Measurements from ENCODE around the gene CARS2. TPM values are rescaled to one million over a fixed set of nuclear protein-coding genes. Genes with fewer than 3 reads are reported as not detected.
"Not testable (repeated sequence)": the region's sequence is repeated elsewhere in the genome, so short reads cannot be mapped to it uniquely, and the experiment has no call there.

The CARS2 gene
- total RNA-seq, 1 experiment from 2014 or later: 70.9 TPM

DNA sequence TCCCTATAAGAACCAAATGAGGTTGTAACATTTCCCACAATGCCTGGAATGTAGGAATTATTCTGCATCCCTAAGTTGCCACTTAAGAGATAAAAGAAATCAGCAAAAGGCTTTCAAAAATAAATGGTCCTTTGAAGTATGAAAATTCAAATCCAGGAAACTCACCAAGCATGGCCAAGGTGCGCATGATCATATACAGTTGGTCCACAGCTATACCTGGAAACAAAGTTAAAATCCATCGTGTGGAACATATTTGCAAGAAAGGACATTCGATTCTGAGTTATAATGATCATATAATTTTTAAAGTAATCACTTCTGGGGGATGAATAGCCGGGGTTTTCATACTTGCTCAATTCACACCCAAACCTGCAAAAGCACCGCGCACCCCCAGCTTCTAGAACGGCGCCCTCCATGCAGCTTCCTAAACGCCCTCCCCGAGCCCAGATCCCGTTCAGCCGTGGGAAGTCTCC, 525 bp downstream of the CARS2 start:
- peak overlapping the region; percentile 80 for H3K4me3 ChIP-seq (ENCODE audit: low read length)
- CTCF ChIA-PET: no interaction called here
- no peaks in the 10 kb centered on the region for H3K9me3 ChIP-seq (ENCODE audit: low read length)
- intact Hi-C loops (cut with micrococcal nuclease): no loop called here
- no peaks in the 10 kb centered on the region for H3F3A ChIP-seq (ENCODE audit: low read length, unreplicated experiment)
- peak overlapping the region; percentile 58 for H3K27ac ChIP-seq (ENCODE audit: low read length)
- peak overlapping the region; percentile 80 for H3K4me2 ChIP-seq (ENCODE audit: low read length)
- H3K36me3 ChIP-seq (ENCODE audit: low read depth, low read length): peaks cover 13% of the 10 kb centered on the region
- TSS peak; percentile 65 for BruUV-seq (replicated peaks)
- peaks cover 22% of the 10 kb centered on the region for H3K4me1 ChIP-seq (ENCODE audit: insufficient read depth, low read length)
- no peaks in the 10 kb centered on the region for H4K20me1 ChIP-seq (ENCODE audit: low read length)
- ATAC-seq: no peak
- peak overlapping the region; percentile 94 for H3K9ac ChIP-seq (ENCODE audit: low read length)
- DNase-seq: no peak
- peak overlapping the region; percentile 62; the same call in 1 of the 2 replicates for H2AFZ ChIP-seq (ENCODE audit: low read length)
- H3K9me2 ChIP-seq (replicated peaks; ENCODE audit: low read length): no peaks in the 10 kb centered on the region
- POLR2A ChIA-PET (ENCODE audit: unreplicated experiment): no interaction called here
- H3K79me2 ChIP-seq (ENCODE audit: low read length): peaks cover 47% of the 10 kb centered on the region
- no peaks in the 10 kb centered on the region for H3K27me3 ChIP-seq (ENCODE audit: low read length)
- TF ChIP-seq, protein P1, sequence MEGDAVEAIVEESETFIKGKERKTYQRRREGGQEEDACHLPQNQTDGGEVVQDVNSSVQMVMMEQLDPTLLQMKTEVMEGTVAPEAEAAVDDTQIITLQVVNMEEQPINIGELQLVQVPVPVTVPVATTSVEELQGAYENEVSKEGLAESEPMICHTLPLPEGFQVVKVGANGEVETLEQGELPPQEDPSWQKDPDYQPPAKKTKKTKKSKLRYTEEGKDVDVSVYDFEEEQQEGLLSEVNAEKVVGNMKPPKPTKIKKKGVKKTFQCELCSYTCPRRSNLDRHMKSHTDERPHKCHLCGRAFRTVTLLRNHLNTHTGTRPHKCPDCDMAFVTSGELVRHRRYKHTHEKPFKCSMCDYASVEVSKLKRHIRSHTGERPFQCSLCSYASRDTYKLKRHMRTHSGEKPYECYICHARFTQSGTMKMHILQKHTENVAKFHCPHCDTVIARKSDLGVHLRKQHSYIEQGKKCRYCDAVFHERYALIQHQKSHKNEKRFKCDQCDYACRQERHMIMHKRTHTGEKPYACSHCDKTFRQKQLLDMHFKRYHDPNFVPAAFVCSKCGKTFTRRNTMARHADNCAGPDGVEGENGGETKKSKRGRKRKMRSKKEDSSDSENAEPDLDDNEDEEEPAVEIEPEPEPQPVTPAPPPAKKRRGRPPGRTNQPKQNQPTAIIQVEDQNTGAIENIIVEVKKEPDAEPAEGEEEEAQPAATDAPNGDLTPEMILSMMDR (conservative IDR thresholded peaks at IDR 0.05; ENCODE audit: low read depth, low read length): no peak
- no peak for TF ChIP-seq EZH2 (IDR thresholded peaks at IDR 0.05; ENCODE audit: low read length, unreplicated experiment)
- TF ChIP-seq EZH2phosphoT487 (IDR thresholded peaks at IDR 0.05; ENCODE audit: borderline replicate concordance, low read length): no peak

DNA sequence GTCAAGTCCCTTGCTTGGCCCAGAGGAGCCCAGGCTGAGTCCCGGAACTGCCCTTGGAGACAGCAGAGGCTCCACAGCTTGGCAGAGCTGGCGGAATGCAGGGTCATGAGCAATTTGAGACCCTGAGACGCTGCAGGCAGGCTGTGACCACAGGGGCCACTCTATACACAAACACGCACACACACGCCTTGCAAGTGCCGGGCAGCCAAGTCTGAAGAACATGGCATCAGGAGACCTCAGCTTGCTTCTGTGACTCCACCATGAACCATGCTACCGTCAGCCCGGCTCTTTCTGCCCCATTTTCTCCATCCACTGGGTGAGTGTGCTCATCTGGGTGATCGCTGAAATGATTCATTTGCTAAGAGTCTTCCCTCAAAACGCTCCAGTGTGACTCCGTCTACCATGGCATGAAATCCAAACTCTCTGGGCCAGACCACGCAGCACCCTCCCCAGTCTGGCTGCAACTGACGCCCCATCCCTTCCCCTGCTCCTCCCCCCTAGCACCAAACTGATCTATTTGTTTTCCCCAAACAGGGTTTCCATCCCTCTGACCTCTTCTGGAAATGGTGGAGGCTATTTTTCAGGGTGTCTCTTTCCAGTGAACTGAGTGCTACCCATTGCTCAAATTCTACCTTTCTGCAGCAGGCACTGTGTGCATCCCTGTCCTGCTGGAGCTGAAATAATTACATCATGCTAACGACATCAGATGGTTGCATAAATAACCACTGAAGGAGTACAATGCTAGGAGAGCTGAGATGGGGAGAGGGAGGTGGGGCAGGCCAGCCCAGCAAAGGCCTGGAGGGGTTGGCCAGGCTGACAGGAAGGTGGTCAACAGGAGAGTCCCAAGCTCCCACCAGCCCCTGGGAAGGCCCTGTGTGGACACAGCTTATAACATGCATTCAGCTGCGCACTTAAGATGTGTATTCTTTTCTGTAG, 3.1 kb downstream of the CARS2 start:
- Histone ChIP-seq H3F3A (ENCODE audit: low read length, unreplicated experiment) (no peaks in the 10 kb centered on the region), H3K9me3 (ENCODE audit: low read length) (no peaks in the 10 kb centered on the region), H3K4me2 (ENCODE audit: low read length) (peak overlapping the region; percentile 80; the same call in 1 of the 2 replicates), H3K27me3 (ENCODE audit: low read length) (no peaks in the 10 kb centered on the region), H3K9me2 (replicated peaks; ENCODE audit: low read length) (no peaks in the 10 kb centered on the region), H4K20me1 (ENCODE audit: low read length) (no peaks in the 10 kb centered on the region), H2AFZ (ENCODE audit: low read length) (no peak overlapping the region), H3K79me2 (ENCODE audit: low read length) (peaks cover 47% of the 10 kb centered on the region), H3K27ac (ENCODE audit: low read length) (no peak overlapping the region), H3K9ac (ENCODE audit: low read length) (no peak overlapping the region), H3K4me1 (ENCODE audit: insufficient read depth, low read length) (peaks cover 22% of the 10 kb centered on the region), H3K4me3 (ENCODE audit: low read length) (no peak overlapping the region), H3K36me3 (ENCODE audit: low read depth, low read length) (peaks cover 19% of the 10 kb centered on the region)
- DNase-seq (no peak), ATAC-seq (no peak)
- ChIA-PET POLR2A (ENCODE audit: unreplicated experiment) (no interaction called here), CTCF (no interaction called here)
- no TSS peak for BruUV-seq (replicated peaks)
- TF ChIP-seq EZH2phosphoT487 (IDR thresholded peaks at IDR 0.05; ENCODE audit: borderline replicate concordance, low read length) (no peak), EZH2 (IDR thresholded peaks at IDR 0.05; ENCODE audit: low read length, unreplicated experiment) (no peak)
- TF ChIP-seq, protein P1 (conservative IDR thresholded peaks at IDR 0.05; ENCODE audit: low read depth, low read length): no peak
- intact Hi-C loops (cut with micrococcal nuclease): no loop called here

DNA sequence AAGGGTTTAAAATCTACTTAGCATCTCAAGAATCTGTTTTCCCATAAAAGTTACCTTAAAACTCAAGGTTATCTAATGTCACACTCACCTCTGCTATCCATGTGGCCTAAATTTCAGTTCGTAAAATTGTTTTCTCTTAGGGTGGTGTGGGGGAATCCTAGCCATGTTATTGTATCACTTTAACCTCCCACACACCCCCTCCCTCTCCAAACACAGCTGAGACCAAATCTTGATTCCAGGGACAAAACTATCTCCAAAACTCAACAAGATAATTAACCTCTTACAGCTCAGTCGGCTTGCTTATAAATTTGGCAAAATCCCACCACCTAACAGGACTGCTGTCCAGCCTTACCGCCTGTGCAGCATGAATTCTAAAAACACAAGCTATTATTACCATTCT, 3.8 kb downstream of the CARS2 start:
- CTCF ChIA-PET: no interaction called here
- H3K36me3 ChIP-seq (ENCODE audit: low read depth, low read length): peaks cover 19% of the 10 kb centered on the region

DNA sequence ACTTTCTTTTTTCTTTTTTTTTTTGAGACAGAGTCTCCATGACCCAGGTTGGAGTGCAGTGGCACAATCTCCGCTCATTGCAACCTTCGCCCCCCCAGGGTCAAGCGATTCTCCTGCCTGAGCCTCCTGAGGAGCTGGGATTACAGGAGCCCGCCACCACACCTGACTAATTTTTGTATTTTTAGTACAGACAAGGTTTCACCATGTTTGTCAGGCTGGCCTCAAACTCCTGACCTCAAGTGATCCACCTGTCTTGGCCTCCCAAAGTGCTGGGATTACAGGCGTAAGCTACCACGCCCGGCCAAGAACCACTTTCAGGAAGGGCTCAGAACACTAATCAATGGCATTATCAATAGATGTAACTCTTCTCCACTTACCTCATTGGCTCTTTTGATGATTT, 4.9 kb downstream of the CARS2 start:
- H3K27me3 ChIP-seq (ENCODE audit: low read length); ATAC-seq; H3K4me2 ChIP-seq (ENCODE audit: low read length); H3K27ac ChIP-seq (ENCODE audit: low read length); CTCF ChIA-PET; POLR2A ChIA-PET (ENCODE audit: unreplicated experiment); H4K20me1 ChIP-seq (ENCODE audit: low read length); H3K9ac ChIP-seq (ENCODE audit: low read length); intact Hi-C loops (cut with micrococcal nuclease); DNase-seq; BruUV-seq (replicated peaks); H3K4me3 ChIP-seq (ENCODE audit: low read length); H3K9me2 ChIP-seq (replicated peaks; ENCODE audit: low read length); H3K9me3 ChIP-seq (ENCODE audit: low read length); H2AFZ ChIP-seq (ENCODE audit: low read length); H3F3A ChIP-seq (ENCODE audit: low read length, unreplicated experiment): not testable (repeated sequence)
- Histone ChIP-seq H3K4me1 (ENCODE audit: insufficient read depth, low read length) (peaks cover 18% of the 10 kb centered on the region), H3K36me3 (ENCODE audit: low read depth, low read length) (peaks cover 19% of the 10 kb centered on the region), H3K79me2 (ENCODE audit: low read length) (peaks cover 47% of the 10 kb centered on the region)

More for the DNA sequence above, 3.8 kb downstream of the CARS2 start:
- intact Hi-C loops (cut with micrococcal nuclease): no loop called here
- DNase-seq: no peak
- no peak overlapping the region for H3K27ac ChIP-seq (ENCODE audit: low read length)
- no peak overlapping the region for H3K4me2 ChIP-seq (ENCODE audit: low read length)
- no peak for ATAC-seq
- H3K79me2 ChIP-seq (ENCODE audit: low read length): peaks cover 47% of the 10 kb centered on the region
- no peaks in the 10 kb centered on the region for H3F3A ChIP-seq (ENCODE audit: low read length, unreplicated experiment)
- no peak overlapping the region for H3K9ac ChIP-seq (ENCODE audit: low read length)
- POLR2A ChIA-PET (ENCODE audit: unreplicated experiment): no interaction called here
- H2AFZ ChIP-seq (ENCODE audit: low read length): no peak overlapping the region
- no peak for TF ChIP-seq EZH2 (IDR thresholded peaks at IDR 0.05; ENCODE audit: low read length, unreplicated experiment)
- no peak for TF ChIP-seq EZH2phosphoT487 (IDR thresholded peaks at IDR 0.05; ENCODE audit: borderline replicate concordance, low read length)
- no peaks in the 10 kb centered on the region for H3K9me3 ChIP-seq (ENCODE audit: low read length)
- no TSS peak for BruUV-seq (replicated peaks)
- H3K4me1 ChIP-seq (ENCODE audit: insufficient read depth, low read length): peaks cover 22% of the 10 kb centered on the region
- H3K27me3 ChIP-seq (ENCODE audit: low read length): no peaks in the 10 kb centered on the region
- H3K9me2 ChIP-seq (replicated peaks; ENCODE audit: low read length): no peaks in the 10 kb centered on the region
- H3K4me3 ChIP-seq (ENCODE audit: low read length): no peak overlapping the region
- H4K20me1 ChIP-seq (ENCODE audit: low read length): no peaks in the 10 kb centered on the region
